Mucosa of descending colon (tissue), 3 donors: ENCODE results near the gene TSPAN5. TPM values are rescaled to one million over a fixed set of nuclear protein-coding genes. Genes with fewer than 3 reads are reported as not detected.

ENCODE experiments used
- ATAC-seq: fragments of 200-7000 bp; cut with Tn5 transposase; one replicate; pipeline ENCODE4 v1.9.1; 2020; ENCODE audit warnings: mild to moderate bottlenecking, moderate library complexity
- DNase-seq, 3 donors: peaks; one replicate each; pipeline ENCODE4 v3.0.0-alpha.2; 2020
- H3K36me3 ChIP-seq: fragments of 200-600 bp; one replicate; pipeline ENCODE4 v1.8.0; 2021; ENCODE audit warnings: low read depth, mild to moderate bottlenecking
- H3K4me1 ChIP-seq: fragments of 200-600 bp; one replicate; pipeline ENCODE4 v1.8.0; 2021; ENCODE audit warnings: low read depth, mild to moderate bottlenecking
- H3K4me3 ChIP-seq: fragments of 200-600 bp; one replicate; pipeline ENCODE4 v1.8.0; 2021; ENCODE audit warnings: mild to moderate bottlenecking
- H3K9me3 ChIP-seq: fragments of 200-600 bp; one replicate; pipeline ENCODE4 v1.8.0; 2021; ENCODE audit warnings: mild to moderate bottlenecking
- intact Hi-C, 2 donors: fragments of 100-400 bp; cut with DNase I in 1 of 2; cut with micrococcal nuclease in 1 of 2; formaldehyde crosslinking; loops; one replicate each; pipeline versions ENCODE4 v1.11.0 to v1.11.1; 2022; cut with DNase I, micrococcal nuclease
- total RNA-seq, 3 donors: library from RNA; stranded (reverse); fragmentation: NEBNext Ultra II Directional in 2 of 3; extraction: Animal tissue kit (Norgen Biotek cat#: 25700) in 2 of 3; gene quantifications; one replicate each; pipeline versions ENCODE4 v1.2.1 to v1.2.4, GENCODE V29; 2021 to 2023
- TF ChIP-seq, protein P1 (sequence below): fragments of 200-600 bp; IDR thresholded peaks from one replicate; pipeline ENCODE4 v1.8.0; 2022; ENCODE audit warnings: antibody characterized with exemption, mild to moderate bottlenecking
- donor health status: DM: no; HTN: no; CAD: no; lungs with moderate emphysema.
- donor health status: DM: no; HTN: no; CAD: no.
- donor health status: DM: no; HTN: yes; CAD: no.

The TSPAN5 gene
- total RNA-seq, 3 donors from 2014 or later = 3.9 to 11.8 (median 4.9) TPM

DNA sequence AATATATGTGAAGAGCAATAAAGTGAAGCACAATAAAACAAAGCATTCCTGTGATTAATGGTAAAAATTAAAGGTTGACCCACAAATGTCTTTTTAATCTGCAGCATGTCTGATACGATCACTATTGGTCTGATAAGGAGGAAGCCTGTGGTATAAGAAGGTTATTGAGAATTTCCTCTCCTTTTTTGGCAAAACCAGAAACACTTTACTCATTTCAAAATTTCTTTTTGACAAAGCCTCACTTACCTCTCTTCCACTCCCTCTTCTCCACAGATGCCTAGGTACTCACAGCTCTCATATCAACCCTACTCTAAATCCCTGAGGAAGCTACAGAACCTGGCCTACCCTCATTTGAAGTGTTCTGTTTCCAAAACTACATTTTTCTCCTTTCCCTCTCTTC, 56.1 kb downstream of the TSPAN5 start:
- TF ChIP-seq, protein P1, sequence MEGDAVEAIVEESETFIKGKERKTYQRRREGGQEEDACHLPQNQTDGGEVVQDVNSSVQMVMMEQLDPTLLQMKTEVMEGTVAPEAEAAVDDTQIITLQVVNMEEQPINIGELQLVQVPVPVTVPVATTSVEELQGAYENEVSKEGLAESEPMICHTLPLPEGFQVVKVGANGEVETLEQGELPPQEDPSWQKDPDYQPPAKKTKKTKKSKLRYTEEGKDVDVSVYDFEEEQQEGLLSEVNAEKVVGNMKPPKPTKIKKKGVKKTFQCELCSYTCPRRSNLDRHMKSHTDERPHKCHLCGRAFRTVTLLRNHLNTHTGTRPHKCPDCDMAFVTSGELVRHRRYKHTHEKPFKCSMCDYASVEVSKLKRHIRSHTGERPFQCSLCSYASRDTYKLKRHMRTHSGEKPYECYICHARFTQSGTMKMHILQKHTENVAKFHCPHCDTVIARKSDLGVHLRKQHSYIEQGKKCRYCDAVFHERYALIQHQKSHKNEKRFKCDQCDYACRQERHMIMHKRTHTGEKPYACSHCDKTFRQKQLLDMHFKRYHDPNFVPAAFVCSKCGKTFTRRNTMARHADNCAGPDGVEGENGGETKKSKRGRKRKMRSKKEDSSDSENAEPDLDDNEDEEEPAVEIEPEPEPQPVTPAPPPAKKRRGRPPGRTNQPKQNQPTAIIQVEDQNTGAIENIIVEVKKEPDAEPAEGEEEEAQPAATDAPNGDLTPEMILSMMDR = no peak

DNA sequence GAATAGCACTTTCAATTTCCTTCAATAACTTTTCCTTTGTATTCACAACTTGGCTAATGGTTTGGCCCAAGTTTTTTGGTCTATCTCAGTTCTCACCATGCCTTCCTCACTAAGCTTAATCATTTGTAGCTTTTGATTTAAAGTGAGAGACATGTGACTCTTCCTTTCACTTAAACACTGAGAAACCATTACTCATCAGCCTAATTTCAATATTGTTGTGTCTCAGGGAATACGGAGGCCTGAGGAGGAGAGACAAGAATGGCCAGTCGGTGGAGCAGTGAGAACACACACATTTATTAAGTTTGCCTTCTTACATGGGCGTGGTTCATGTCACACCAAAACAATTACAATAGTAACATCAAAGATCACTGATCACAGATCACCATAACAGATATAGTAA, 56.7 kb downstream of the TSPAN5 start:
- intact Hi-C loops = no loop called here
- TF ChIP-seq, protein P1 = no peak
- ATAC-seq (no peak), DNase-seq (no peak)
- Histone ChIP-seq H3K36me3 (no peaks in the 10 kb centered on the region), H3K9me3 (peaks cover 5% of the 10 kb centered on the region), H3K4me3 (no peak overlapping the region), H3K4me1 (no peaks in the 10 kb centered on the region)

More for the DNA sequence above, 56.1 kb downstream of the TSPAN5 start:
- ATAC-seq (no peak), DNase-seq (no peak)
- Histone ChIP-seq H3K9me3 (peaks cover 5% of the 10 kb centered on the region), H3K36me3 (no peaks in the 10 kb centered on the region), H3K4me3 (no peak overlapping the region), H3K4me1 (no peaks in the 10 kb centered on the region)
- intact Hi-C loops = no loop called here

GRCh38 chr4:98599617-98600205, 58.7 kb downstream of the TSPAN5 start:
- Histone ChIP-seq H3K36me3 (no peaks in the 10 kb centered on the region), H3K4me1 (no peaks in the 10 kb centered on the region), H3K4me3 (no peak overlapping the region), H3K9me3 (peaks cover 5% of the 10 kb centered on the region)
- intact Hi-C loops = no loop called here
- ATAC-seq = no peak
- DNase-seq = no peak
- TF ChIP-seq, protein P1 = no peak

GRCh38 chr4:98586962-98587354, 71.5 kb downstream of the TSPAN5 start:
- Histone ChIP-seq H3K36me3 (no peaks in the 10 kb centered on the region), H3K4me3 (no peak overlapping the region), H3K9me3 (no peaks in the 10 kb centered on the region), H3K4me1 (no peaks in the 10 kb centered on the region)
- ATAC-seq (no peak), DNase-seq (no peak)
- intact Hi-C loops = no loop called here
- TF ChIP-seq, protein P1 = no peak

DNA sequence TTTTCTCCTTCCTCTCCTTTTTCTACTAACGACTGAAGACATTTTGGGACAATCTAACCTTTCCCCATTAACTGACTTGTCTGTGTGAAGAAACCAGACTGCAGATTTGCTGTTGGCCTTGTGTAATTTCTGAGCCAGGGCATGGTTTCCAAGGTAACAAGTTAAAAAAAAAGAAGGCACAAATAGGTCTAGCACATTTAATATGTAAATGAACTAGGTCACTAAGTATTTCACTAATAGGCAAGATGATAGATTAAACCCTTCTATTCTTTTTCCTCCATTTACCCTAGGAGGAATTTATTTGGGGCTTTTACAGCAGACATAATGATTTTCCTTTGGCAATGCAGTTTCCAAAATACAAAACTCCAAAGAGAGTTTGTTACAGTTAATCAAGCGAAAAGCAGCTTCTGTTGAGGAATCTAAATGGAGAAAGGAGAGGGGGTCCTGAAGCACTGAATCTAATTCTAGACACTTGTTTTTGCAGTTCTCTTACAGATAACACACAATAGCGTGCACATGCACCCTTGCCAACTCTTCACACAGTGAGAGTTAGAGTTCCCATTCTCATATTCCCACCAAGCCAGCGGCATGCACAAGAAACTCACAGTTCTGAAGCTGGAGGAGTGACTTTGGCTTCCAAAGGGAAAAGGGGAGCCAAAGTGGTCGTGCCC, 72.0 kb downstream of the TSPAN5 start:
- TF ChIP-seq, protein P1 = no peak
- ATAC-seq (no peak), DNase-seq (no peak)
- H3K4me1 ChIP-seq = no peaks in the 10 kb centered on the region
- no peak overlapping the region for H3K4me3 ChIP-seq
- no peaks in the 10 kb centered on the region for H3K36me3 ChIP-seq
- intact Hi-C loops = no loop called here
- no peaks in the 10 kb centered on the region for H3K9me3 ChIP-seq
